Parathyroid adenoma (tissue), 2 donors: Measurements from ENCODE around the gene SPEF2.
"Not testable (repeated sequence)": the region's sequence is repeated elsewhere in the genome, so short reads cannot be mapped to it uniquely, and the experiment has no call there.

Experiments
- H2AFZ ChIP-seq: fragments of 300-600 bp; sonication (generic); one replicate; pipeline ENCODE4 v1.7.0; 2017; ENCODE audit warnings: antibody characterized with exemption, mild to moderate bottlenecking
- H3K27ac ChIP-seq: fragments of 300-600 bp; sonication (generic); one replicate; pipeline ENCODE4 v1.7.0; 2017
- H3K27me3 ChIP-seq: fragments of 300-600 bp; sonication (generic); one replicate; pipeline ENCODE4 v1.7.0; 2017; ENCODE audit warnings: low read length; ENCODE audit not compliant: control insufficient read depth, insufficient read depth
- H3K36me3 ChIP-seq: fragments of 300-600 bp; sonication (generic); one replicate; pipeline ENCODE4 v1.7.0; 2017; ENCODE audit warnings: low read length; ENCODE audit not compliant: control insufficient read depth, insufficient read depth
- H3K4me1 ChIP-seq: fragments of 300-600 bp; sonication (generic); one replicate; pipeline ENCODE4 v1.7.0; 2017; ENCODE audit warnings: control low read depth
- H3K4me2 ChIP-seq: fragments of 300-600 bp; sonication (generic); one replicate; pipeline ENCODE4 v1.7.0; 2017; ENCODE audit warnings: low read length
- H3K4me3 ChIP-seq: fragments of 300-600 bp; sonication (generic); one replicate; pipeline ENCODE4 v1.7.0; 2017; ENCODE audit warnings: low read depth, low read length
- H3K79me2 ChIP-seq: fragments of 300-600 bp; sonication (generic); one replicate; pipeline ENCODE4 v1.7.0; 2017; ENCODE audit warnings: control low read depth
- H3K9ac ChIP-seq: fragments of 300-600 bp; sonication (generic); one replicate; pipeline ENCODE4 v1.7.0; 2017; ENCODE audit warnings: mild to moderate bottlenecking
- H3K9me3 ChIP-seq: fragments of 300-600 bp; sonication (generic); one replicate; pipeline ENCODE4 v1.7.0; 2017; ENCODE audit warnings: low read length; ENCODE audit not compliant: control insufficient read depth
- CTCF ChIP-seq: fragments of 300-600 bp; sonication (generic); IDR thresholded peaks from one replicate; pipeline ENCODE4 v1.7.0; 2017; ENCODE audit warnings: antibody characterized with exemption, mild to moderate bottlenecking
- donor health status: primary hyperparathyroidism.

The SPEF2 gene

GRCh38 chr5:35842856-35843255, 225.2 kb downstream of the SPEF2 start:
- H3K4me2 ChIP-seq = no peak overlapping the region
- no peak overlapping the region for H2AFZ ChIP-seq
- no peak overlapping the region for H3K27ac ChIP-seq
- no peaks in the 10 kb centered on the region for H3K79me2 ChIP-seq
- no peak for TF ChIP-seq CTCF
- H3K4me3 ChIP-seq = no peak overlapping the region
- no peaks in the 10 kb centered on the region for H3K4me1 ChIP-seq
- no peaks in the 10 kb centered on the region for H3K36me3 ChIP-seq
- no peak overlapping the region for H3K9ac ChIP-seq
- no peaks in the 10 kb centered on the region for H3K27me3 ChIP-seq
- H3K9me3 ChIP-seq = no peaks in the 10 kb centered on the region

- not testable (repeated sequence) for H3K4me2 ChIP-seq, H3K9me3 ChIP-seq, H3K4me1 ChIP-seq, H3K27ac ChIP-seq, H3K4me3 ChIP-seq, H3K79me2 ChIP-seq, H3K9ac ChIP-seq, H3K27me3 ChIP-seq, H3K36me3 ChIP-seq, H2AFZ ChIP-seq
These were observed 227.8 kb downstream of the SPEF2 start for GRCh38 chr5:35845508-35845907.

- Histone ChIP-seq H3K4me1 (no peaks in the 10 kb centered on the region), H3K4me2 (no peak overlapping the region), H3K4me3 (no peak overlapping the region), H2AFZ (no peak overlapping the region), H3K27ac (no peak overlapping the region), H3K27me3 (no peaks in the 10 kb centered on the region), H3K36me3 (no peaks in the 10 kb centered on the region), H3K9ac (no peak overlapping the region), H3K9me3 (no peaks in the 10 kb centered on the region), H3K79me2 (no peaks in the 10 kb centered on the region)
- no peak for TF ChIP-seq CTCF
These were observed 229.8 kb downstream of the SPEF2 start for GRCh38 chr5:35847491-35847890.

- H3K4me2 ChIP-seq = no peak overlapping the region
- no peaks in the 10 kb centered on the region for H3K36me3 ChIP-seq
- no peaks in the 10 kb centered on the region for H3K4me1 ChIP-seq
- H2AFZ ChIP-seq = no peak overlapping the region
- H3K4me3 ChIP-seq = no peak overlapping the region
- no peaks in the 10 kb centered on the region for H3K9me3 ChIP-seq
- H3K79me2 ChIP-seq = no peaks in the 10 kb centered on the region
- H3K9ac ChIP-seq = no peak overlapping the region
- H3K27ac ChIP-seq = no peak overlapping the region
- no peaks in the 10 kb centered on the region for H3K27me3 ChIP-seq
- no peak for TF ChIP-seq CTCF
These were observed 230.3 kb downstream of the SPEF2 start for GRCh38 chr5:35847961-35848360.

- no peak for TF ChIP-seq CTCF
- Histone ChIP-seq H3K36me3 (no peaks in the 10 kb centered on the region), H3K4me3 (no peak overlapping the region), H3K27ac (no peak overlapping the region), H3K9me3 (no peaks in the 10 kb centered on the region), H3K4me2 (no peak overlapping the region), H2AFZ (no peak overlapping the region), H3K79me2 (no peaks in the 10 kb centered on the region), H3K9ac (no peak overlapping the region), H3K4me1 (peaks cover 10% of the 10 kb centered on the region), H3K27me3 (no peaks in the 10 kb centered on the region)
These were observed 232.2 kb downstream of the SPEF2 start for GRCh38 chr5:35849860-35850259.
